Activated naive CD4-positive, alpha-beta T cell treated with anti-CD3 and anti-CD28 coated beads, Interleukin-2, amount 50 U/mL, for 16 hours (primary cell): Measurements from ENCODE around the gene CREG2.

Source experiments
- DNase-seq: peaks from one replicate; pipeline ENCODE4 v3.0.0-alpha.2; 2020

The CREG2 gene

DNA sequence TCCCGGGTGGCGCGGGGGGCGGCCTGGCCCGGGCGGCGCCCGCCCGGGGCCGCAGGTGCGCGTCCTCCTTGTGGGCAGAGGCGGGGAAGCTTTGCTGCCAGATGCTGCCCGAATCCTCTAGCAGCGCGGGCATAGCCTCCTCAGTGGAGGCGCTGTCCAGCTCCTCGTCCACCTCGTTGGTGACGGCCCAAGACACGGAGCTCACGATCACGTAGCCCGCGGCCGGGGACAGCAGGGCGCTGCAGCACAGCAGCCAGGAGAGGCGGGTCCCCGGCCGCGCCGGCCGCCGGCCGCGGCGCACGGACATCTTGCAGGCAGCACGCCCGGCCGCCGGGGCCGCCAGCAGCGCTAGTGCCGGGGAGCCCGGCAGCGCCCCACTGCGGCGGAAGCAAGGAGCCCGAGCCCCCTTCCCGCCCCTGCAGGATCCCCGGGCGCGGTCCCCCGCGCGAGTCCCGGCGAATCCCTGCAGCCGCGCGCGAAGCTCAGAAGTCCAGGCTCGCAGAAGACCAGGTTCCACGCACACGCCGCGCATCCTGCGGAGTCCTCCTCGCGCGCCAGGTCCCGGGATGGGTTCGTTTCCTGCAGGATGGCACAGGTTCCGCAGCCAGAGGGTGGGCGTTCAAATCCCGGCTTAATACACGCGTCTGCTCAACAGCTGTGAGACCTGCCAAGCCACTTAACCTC, at the start of gene CREG2:
TSS of gene CREG2 (minus strand) at position 353 of the 684 bp plus-strand sequence. CDS start at position 307, 46 bp downstream.
- DNase-seq: peak; percentile 58

DNA sequence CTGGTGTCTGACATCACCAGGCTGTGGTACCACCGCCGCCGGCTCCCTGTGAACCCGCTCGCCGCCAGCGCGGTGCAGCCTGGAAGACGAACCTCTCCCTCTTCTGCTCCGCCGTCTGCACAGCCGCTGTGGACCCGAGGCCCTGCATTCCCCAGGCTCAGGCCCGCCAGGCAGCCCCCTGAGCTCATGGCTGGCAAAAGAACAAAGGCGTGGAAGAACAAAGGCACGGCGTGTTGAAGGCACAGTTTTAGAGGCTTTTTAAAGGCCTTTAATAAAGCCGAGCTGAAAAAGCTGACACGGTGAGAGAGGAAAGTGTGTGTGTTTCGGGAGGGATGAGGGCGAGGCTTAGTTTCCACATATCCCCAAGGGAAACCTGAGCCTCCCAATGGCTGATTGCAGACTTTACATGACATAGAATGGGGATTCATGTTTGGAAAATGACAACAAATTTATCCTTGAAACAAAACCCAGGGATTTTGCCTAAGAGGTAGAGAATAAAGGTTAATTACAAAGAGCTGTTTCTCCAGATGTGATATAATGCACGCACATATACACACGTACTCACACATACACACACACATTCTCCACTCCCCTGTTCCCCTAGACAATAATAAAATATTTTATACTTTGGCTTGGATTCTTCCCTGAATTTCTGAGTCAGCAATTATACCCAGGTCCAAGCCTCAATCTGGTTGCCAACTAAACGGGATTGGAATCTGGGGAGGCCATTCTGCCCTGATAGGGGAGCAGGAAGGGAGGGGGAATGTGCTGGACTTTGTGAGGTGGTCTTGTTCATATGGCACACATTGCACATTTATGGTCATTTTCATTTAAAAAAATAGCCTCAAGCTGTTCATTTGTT, 47.9 kb upstream of the CREG2 start:
- no peak for DNase-seq

GRCh38 chr2:101433465-101433864, 46.2 kb upstream of the CREG2 start:
- DNase-seq: no peak

DNA sequence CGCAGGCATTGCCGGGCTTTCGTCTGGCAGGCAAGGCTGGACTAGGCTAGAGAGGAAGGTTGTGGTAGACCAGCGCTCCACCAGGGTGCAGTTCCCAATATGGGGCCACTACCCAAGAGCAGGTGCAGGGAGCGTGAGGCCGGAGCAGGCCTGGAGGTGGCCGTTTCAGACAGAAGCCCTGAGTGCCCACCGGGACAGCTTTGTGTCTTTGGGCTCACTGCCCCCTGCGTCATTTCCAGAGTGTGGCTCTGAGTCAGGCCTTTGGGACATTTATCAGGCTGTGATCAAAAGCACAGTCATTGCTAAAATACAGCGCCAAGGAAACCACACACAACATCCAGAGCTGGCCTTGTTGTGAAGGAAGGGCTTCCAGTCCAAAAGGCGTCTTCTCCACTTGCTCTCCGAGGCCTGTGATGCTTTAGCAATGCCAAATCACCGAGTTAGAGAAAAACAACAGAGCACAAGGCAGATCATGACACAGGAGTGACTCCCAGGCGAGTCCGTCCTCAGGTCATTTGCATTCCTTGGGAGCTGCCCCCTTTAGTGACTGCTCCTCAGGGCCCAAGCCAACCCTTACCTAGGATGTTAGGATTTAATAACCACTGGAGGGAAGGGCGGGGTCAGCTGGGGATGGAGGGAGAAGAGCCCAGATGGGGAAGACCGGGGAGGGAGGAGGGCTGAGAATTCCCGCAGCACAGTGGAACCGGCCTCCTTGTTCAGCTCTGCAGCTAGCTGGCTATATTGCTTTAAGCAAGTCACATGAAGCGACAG, 45.3 kb upstream of the CREG2 start:
- no peak for DNase-seq

GRCh38 chr2:101431486-101431885, 44.2 kb upstream of the CREG2 start:
- no peak for DNase-seq

DNA sequence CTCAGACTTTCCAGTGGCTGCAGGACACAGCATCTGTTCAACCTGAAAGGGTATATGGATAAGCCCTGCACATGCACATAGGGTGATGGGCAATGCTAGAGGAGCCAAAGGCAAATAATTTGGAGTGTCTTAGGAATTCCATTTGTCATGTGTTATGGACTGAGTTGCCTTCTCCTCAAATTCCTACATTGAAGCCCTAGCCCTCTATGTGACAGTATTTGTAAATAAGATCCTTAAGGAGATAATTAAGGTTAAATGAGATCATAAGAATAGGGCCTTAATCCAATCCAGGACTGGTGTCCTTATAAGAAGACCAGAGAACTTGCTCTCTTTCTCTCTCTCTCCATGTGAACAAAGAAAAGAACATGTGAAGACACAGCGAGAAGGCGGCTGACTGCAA, 42.9 kb upstream of the CREG2 start:
- no peak for DNase-seq

DNA sequence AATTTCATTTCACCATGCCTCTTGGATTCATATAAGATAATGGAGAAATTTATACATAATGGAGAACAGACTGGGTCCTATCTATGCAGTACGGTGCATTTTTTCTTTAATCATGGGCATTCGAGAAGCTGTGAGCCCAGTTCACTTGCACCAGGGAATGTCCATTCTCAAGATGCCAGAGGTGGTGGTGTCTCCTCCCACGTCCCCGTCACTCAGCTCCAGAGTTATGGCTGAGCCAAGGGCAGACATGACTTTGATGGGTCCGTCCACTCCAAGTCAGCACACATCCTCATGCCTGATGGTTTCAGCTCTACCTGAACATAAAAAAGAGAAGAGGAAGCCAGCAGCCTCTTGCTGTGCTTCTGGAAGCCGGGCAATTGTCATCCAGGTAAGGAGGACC, 42.1 kb upstream of the CREG2 start:
- DNase-seq: no peak

DNA sequence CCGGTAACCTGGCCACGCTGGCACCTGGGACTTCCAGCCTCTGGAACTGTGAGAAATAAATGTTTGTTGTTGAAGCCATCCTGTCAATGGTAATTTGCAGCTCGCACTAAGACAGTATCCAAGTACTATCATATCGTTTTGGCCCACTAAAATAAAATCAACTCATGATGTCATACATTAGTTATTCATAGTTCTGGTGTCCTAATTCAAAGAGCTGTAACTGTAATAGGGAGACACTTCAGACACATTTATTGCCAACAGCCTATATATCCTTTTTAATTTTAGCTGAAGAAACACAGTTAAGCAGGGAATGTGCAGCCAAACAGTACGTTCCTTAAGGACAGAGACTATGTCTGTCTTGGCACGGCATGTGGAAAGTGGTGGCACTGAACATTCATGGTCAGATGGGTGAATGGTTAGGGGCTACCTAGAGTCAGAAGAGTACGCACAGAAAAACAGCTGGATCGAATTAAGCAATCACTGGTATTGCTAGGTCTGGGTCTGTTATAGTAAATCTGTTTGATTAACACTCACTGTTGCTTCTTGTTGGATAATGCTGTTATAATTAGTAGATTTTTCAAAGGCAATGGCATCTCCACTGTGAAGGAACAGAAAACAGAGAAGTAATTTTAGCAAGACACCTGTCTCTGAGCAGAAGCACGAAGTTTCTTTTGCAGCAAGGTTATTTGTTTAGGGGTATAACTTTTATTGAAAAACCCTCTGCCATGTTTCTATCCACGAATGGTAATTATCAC, 41.3 kb upstream of the CREG2 start:
- DNase-seq: no peak

DNA sequence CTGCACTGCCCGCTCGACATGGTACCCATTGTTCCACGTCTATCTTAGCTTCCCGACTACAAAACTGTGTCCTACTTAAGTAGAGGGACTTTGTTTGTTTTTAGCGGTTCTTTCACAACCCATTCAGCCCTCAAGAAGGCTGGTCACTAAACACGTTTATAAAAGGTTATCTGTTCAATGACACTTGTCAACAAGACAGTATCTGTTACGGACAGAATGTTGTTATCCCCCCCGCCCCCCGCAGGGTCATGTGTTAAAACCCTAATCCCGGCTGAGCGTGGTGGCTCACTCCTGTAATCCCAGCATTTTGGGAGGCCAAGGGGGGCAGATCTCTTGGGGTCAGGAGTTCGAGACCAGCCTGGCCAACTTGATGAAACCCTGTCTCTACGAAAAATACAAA, 40.4 kb upstream of the CREG2 start:
- DNase-seq: no peak

- DNase-seq: no peak
These were observed 39.9 kb upstream of the CREG2 start for GRCh38 chr2:101427240-101427639.

DNA sequence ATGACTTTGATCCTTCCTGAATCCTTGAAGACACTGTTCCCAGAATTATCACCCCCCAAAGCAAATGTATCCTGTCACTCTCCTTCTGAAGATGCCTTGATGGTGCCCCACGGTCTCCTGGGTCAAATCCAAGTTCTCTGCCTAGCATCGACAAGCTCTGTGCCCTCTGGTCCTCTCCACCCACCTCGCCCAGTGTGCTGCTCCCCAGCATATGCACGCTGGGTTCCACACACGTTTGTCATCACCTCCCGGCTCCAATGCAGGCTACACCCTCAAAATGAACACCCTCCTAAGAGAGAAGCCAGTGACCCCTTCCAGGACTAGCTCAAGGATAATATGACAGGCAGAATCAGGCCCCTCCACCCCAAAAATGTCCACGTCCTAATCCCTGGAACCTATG, 39.5 kb upstream of the CREG2 start:
- no peak for DNase-seq

GRCh38 chr2:101420623-101421022, 33.3 kb upstream of the CREG2 start:
- no peak for DNase-seq

DNA sequence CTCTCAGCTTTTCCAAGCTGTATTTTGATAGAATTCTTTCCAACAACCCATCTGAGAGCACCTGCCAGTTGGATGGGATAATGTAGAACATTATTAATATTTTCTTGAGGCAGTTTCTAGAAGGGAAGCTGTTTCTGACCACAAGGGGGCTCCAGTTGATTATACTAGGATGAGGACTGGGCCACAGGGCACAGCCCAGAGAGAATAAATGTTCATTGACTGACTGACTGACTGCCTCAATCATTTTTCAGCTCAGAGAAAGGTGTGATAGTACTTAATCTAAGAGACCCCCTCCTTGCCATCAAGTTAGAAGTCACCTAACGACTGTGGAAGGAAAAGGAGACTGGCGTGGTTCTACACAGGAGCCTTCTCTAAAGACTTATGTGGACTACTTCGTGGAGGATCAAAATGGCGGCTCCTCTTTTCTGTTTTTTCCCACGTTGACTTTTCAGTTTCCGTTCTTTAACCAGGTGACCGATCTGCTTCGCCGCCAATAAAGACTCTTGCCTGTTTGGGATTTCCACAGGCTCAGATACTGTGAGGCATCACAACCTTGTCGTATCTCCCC, 31.9 kb upstream of the CREG2 start:
- DNase-seq: peak; percentile 59

DNA sequence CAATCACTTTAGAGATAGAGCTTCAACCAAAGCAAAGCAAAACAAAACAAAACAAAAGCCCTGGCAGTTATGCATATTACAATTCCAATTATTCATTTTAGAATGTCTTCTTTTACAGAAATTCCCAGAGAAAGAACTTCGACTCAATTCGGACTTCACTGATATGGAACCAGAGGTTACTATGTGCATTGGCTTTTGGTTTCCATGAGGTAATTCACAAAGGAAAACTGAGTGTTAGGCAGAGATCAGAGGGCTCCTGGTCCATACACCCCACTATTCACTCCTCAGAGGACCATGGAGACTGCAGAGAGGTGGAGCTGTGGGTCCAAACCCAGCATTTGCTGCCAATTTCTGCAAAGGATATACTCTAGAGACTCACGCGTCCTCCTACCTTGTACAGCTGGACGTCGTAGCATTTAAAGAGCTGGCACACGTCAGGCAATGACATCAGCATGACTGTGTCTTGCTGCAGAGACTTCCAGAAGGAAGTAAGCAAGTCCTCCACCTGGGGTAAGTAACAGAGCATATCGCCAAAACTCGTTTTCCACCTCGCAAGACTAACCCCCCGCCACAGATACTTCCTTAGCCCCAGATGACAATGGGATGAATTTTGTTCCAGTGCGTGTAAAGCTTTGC, 31.3 kb upstream of the CREG2 start:
- no peak for DNase-seq

DNA sequence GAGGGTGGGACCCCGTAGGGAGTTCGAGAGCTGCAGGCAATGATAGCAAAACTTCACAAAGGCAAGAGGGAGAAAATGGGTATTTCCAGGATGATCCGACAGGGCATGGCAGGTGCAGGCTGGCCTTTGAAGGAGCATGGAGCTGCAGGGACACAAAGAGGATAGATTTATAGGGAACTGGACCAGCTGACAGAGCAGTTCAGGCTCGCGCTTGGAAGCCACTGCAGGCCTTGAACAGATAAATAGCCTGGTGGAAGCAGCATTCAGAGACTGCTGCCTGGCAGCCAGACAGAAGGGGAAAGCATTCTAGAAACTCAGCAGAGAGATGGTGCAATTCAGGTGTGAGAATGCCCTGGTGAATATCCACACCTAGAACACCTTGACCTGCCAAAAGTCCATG, 29.3 kb upstream of the CREG2 start:
- no peak for DNase-seq

GRCh38 chr2:101415884-101416283, 28.6 kb upstream of the CREG2 start:
- DNase-seq: no peak

- DNase-seq: no peak
These were observed 27.9 kb upstream of the CREG2 start for GRCh38 chr2:101415220-101415619.

GRCh38 chr2:101412092-101412694, 24.9 kb upstream of the CREG2 start:
- no peak for DNase-seq

- no peak for DNase-seq
These were observed 23.4 kb upstream of the CREG2 start for GRCh38 chr2:101410746-101411145.

GRCh38 chr2:101410114-101410513, 22.8 kb upstream of the CREG2 start:
- DNase-seq: no peak

DNA sequence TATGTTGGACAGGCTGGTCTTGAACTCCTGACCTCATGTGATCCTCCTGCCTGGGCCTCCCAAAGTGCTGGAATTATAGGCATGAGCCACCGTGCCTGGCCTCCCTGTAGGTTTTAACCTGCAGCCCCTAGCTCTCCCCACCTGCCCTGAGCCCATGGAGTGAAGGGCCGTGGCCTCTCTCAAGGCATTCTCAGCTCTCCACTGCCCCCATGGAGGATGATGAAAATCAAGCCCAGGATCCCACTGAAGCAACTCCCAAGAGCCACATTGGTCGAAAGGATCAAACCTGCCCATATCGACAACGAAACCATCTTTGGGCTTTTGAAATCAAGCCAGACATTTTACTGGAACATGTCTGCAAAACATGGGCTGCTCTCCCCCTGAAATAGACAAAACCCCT, 22.4 kb upstream of the CREG2 start:
- DNase-seq: no peak

DNA sequence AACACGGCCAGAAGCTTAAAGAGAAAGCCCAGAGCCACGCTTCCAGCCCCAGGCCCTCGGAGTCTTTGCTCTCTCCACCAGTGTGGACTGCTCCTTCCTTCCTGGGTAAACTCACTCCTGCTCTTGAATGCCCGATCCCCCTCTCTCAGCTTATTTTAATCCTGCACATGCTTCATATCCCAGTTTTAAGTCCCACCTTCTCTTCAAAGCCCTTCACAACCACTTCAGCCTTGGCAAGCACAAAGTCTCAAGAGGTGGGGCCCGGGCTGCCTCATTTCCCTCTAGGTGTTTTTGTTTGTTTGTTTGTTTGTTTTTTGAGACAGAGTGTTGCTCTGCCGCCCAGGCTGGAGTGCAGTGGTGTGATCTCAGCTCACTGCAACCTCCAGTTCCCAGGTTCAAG, 21.6 kb upstream of the CREG2 start:
- DNase-seq: no peak
